ENCODE results near the gene CCDC3.

GRCh38 chr10:12922117-12922900 lies 79.2 kb downstream of the CCDC3 start:
- TF ChIP-seq CTCF (conservative IDR thresholded peaks at IDR 0.05; ENCODE audit: low read depth, low read length) (no peak), POLR2A (IDR thresholded peaks at IDR 0.05; ENCODE audit: low read depth, low read length) (no peak), FOS (IDR thresholded peaks at IDR 0.05; ENCODE audit: low read depth, low read length) (no peak), CHD1 (IDR thresholded peaks at IDR 0.05; ENCODE audit: low read depth, low read length) (no peak), USF2 (IDR thresholded peaks at IDR 0.05; ENCODE audit: low read depth, low read length) (no peak), RAD21 (IDR thresholded peaks at IDR 0.05; ENCODE audit: low read length) (no peak), MXI1 (IDR thresholded peaks at IDR 0.05; ENCODE audit: borderline replicate concordance, low read depth, low read length) (no peak), SMC3 (IDR thresholded peaks at IDR 0.05; ENCODE audit: low read depth, low read length) (no peak), MAZ (IDR thresholded peaks at IDR 0.05; ENCODE audit: borderline replicate concordance, low read depth, low read length) (no peak), ELK1 (IDR thresholded peaks at IDR 0.05; ENCODE audit: borderline replicate concordance, low read depth, low read length) (no peak), BHLHE40 (IDR thresholded peaks at IDR 0.05; ENCODE audit: low read depth, low read length) (no peak), CEBPB (IDR thresholded peaks at IDR 0.05; ENCODE audit: low read depth, low read length) (no peak), MAFK (IDR thresholded peaks at IDR 0.05; ENCODE audit: low read depth, low read length) (no peak), RFX5 (IDR thresholded peaks at IDR 0.05; ENCODE audit: low read depth, low read length) (no peak)
